Activated CD4-positive, alpha-beta memory T cell treated with anti-CD3 and anti-CD28 coated beads, Interleukin-2, amount 10 ng/mL, durations not matched to agents 7 days and 5 days (primary cell): ENCODE measurements around the gene PDLIM5. TPM values are rescaled to one million over a fixed set of nuclear protein-coding genes. Genes with fewer than 3 reads are reported as not detected.

Source experiments
- CTCF ChIA-PET: fragments of 350-600 bp; sonication (Branson Sonifier 250); formaldehyde crosslinking; loops from one replicate; lab custom pipeline; 2021; ENCODE audit warnings: antibody characterized with exemption, inconsistent platforms; lab: Charles Lee
- POLR2A ChIA-PET: fragments of 350-600 bp; sonication (Branson Sonifier 250); formaldehyde crosslinking; loops from one replicate; lab custom pipeline; 2021; ENCODE audit warnings: antibody characterized with exemption; lab: Charles Lee
- DNase-seq: peaks from one replicate; pipeline ENCODE4 v3.0.0-alpha.2; 2020
- H3K27ac Mint-ChIP-seq: one replicate; pipeline ENCODE4 v1.8.0; 2021; ENCODE audit warnings: mild to moderate bottlenecking, mixed read lengths
- H3K27me3 Mint-ChIP-seq: one replicate; pipeline ENCODE4 v1.8.0; 2021; ENCODE audit warnings: mixed read lengths
- H3K36me3 Mint-ChIP-seq: one replicate; pipeline ENCODE4 v1.8.0; 2021; ENCODE audit warnings: low read depth, mixed read lengths
- H3K4me1 Mint-ChIP-seq: one replicate; pipeline ENCODE4 v1.8.0; 2021; ENCODE audit warnings: mixed read lengths
- H3K4me3 Mint-ChIP-seq: one replicate; pipeline ENCODE4 v1.8.0; 2021; ENCODE audit warnings: mild to moderate bottlenecking, mixed read lengths
- H3K9me3 Mint-ChIP-seq: one replicate; pipeline ENCODE4 v1.8.0; 2021; ENCODE audit warnings: mixed read lengths
- total RNA-seq, 2 experiments: library from RNA; stranded (reverse); gene quantifications; one replicate each; pipeline ENCODE4 v1.2.3, GENCODE V29; 2021

Gene PDLIM5
- total RNA-seq, 2 experiments from 2014 or later: 24.0 to 24.9 TPM

GRCh38 chr4:94435874-94436273 lies 15.9 kb upstream of the PDLIM5 start:
- Mint-ChIP-seq H3K27ac (no peak overlapping the region), H3K36me3 (no peaks in the 10 kb centered on the region), H3K4me1 (no peaks in the 10 kb centered on the region), H3K4me3 (no peak overlapping the region), H3K9me3 (no peaks in the 10 kb centered on the region), H3K27me3 (peaks cover 3% of the 10 kb centered on the region)
- ChIA-PET POLR2A (no interaction called here), CTCF (no interaction called here)
- no peak for DNase-seq

- H3K9me3 Mint-ChIP-seq: no peaks in the 10 kb centered on the region
- ChIA-PET POLR2A (no interaction called here), CTCF (no interaction called here)
- peaks cover 3% of the 10 kb centered on the region for H3K27me3 Mint-ChIP-seq
- no peak overlapping the region for H3K27ac Mint-ChIP-seq
- no peaks in the 10 kb centered on the region for H3K36me3 Mint-ChIP-seq
- H3K4me3 Mint-ChIP-seq: no peak overlapping the region
- H3K4me1 Mint-ChIP-seq: no peaks in the 10 kb centered on the region
- no peak for DNase-seq
Observed at GRCh38 chr4:94436512-94436911, 15.2 kb upstream of the PDLIM5 start.

GRCh38 chr4:94439606-94440005 lies 12.1 kb upstream of the PDLIM5 start:
- ChIA-PET POLR2A (interaction anchor here (0.6 kb wide), 1 partner anchor 10 kb away, joined by 3 read pairs; no protein-coding TSS in a partner anchor), CTCF (no interaction called here)

GRCh38 chr4:94441838-94442237 lies 9.9 kb upstream of the PDLIM5 start:
- peaks cover 10% of the 10 kb centered on the region for H3K27me3 Mint-ChIP-seq
- H3K9me3 Mint-ChIP-seq: no peaks in the 10 kb centered on the region
- POLR2A ChIA-PET: no interaction called here
- no peak for DNase-seq
- H3K27ac Mint-ChIP-seq: no peak overlapping the region
- CTCF ChIA-PET: no interaction called here
- no peak overlapping the region for H3K4me3 Mint-ChIP-seq
- no peaks in the 10 kb centered on the region for H3K36me3 Mint-ChIP-seq
- no peaks in the 10 kb centered on the region for H3K4me1 Mint-ChIP-seq

More at GRCh38 chr4:94439606-94440005, 12.1 kb upstream of the PDLIM5 start:
- Mint-ChIP-seq H3K27me3 (peaks cover under 1% of the 10 kb centered on the region), H3K9me3 (no peaks in the 10 kb centered on the region), H3K36me3 (no peaks in the 10 kb centered on the region), H3K4me3 (no peak overlapping the region), H3K4me1 (no peaks in the 10 kb centered on the region), H3K27ac (no peak overlapping the region)
- no peak for DNase-seq

GRCh38 chr4:94442251-94442650 lies 9.5 kb upstream of the PDLIM5 start:
- no peaks in the 10 kb centered on the region for H3K4me1 Mint-ChIP-seq

GRCh38 chr4:94446386-94446785 lies 5.4 kb upstream of the PDLIM5 start:
- Mint-ChIP-seq H3K4me1 (peaks cover 5% of the 10 kb centered on the region), H3K27me3 (peaks cover 29% of the 10 kb centered on the region), H3K9me3 (no peaks in the 10 kb centered on the region), H3K36me3 (no peaks in the 10 kb centered on the region), H3K4me3 (no peak overlapping the region), H3K27ac (no peak overlapping the region)
- ChIA-PET POLR2A (no interaction called here), CTCF (no interaction called here)
- no peak for DNase-seq

More at GRCh38 chr4:94442251-94442650, 9.5 kb upstream of the PDLIM5 start:
- no peak overlapping the region for H3K27ac Mint-ChIP-seq
- ChIA-PET POLR2A (no interaction called here), CTCF (no interaction called here)
- DNase-seq: no peak
- no peaks in the 10 kb centered on the region for H3K36me3 Mint-ChIP-seq
- H3K4me3 Mint-ChIP-seq: no peak overlapping the region
- H3K27me3 Mint-ChIP-seq: peaks cover 14% of the 10 kb centered on the region
- no peaks in the 10 kb centered on the region for H3K9me3 Mint-ChIP-seq

- H3K27me3 Mint-ChIP-seq: peaks cover 29% of the 10 kb centered on the region
- H3K4me1 Mint-ChIP-seq: peaks cover 11% of the 10 kb centered on the region
- H3K9me3 Mint-ChIP-seq: no peaks in the 10 kb centered on the region
- ChIA-PET CTCF (no interaction called here), POLR2A (no interaction called here)
- no peaks in the 10 kb centered on the region for H3K36me3 Mint-ChIP-seq
- H3K27ac Mint-ChIP-seq: no peak overlapping the region
- H3K4me3 Mint-ChIP-seq: no peak overlapping the region
- DNase-seq: no peak
Observed at GRCh38 chr4:94447754-94448411, 3.9 kb upstream of the PDLIM5 start.

- Mint-ChIP-seq H3K4me3 (no peak overlapping the region), H3K9me3 (no peaks in the 10 kb centered on the region), H3K27ac (no peak overlapping the region), H3K27me3 (peaks cover 29% of the 10 kb centered on the region), H3K36me3 (no peaks in the 10 kb centered on the region), H3K4me1 (peaks cover 18% of the 10 kb centered on the region)
- POLR2A ChIA-PET: no interaction called here
- CTCF ChIA-PET: no interaction called here
- no peak for DNase-seq
Observed at GRCh38 chr4:94448815-94449375, 2.8 kb upstream of the PDLIM5 start.

GRCh38 chr4:94451051-94451694 lies 569 bp upstream of the PDLIM5 start:
- peaks cover 19% of the 10 kb centered on the region for H3K4me1 Mint-ChIP-seq
- POLR2A ChIA-PET: no interaction called here
- H3K27ac Mint-ChIP-seq: no peak overlapping the region
- DNase-seq: no peak
- H3K27me3 Mint-ChIP-seq: peaks cover 25% of the 10 kb centered on the region
- no peaks in the 10 kb centered on the region for H3K9me3 Mint-ChIP-seq
- H3K36me3 Mint-ChIP-seq: peaks cover under 1% of the 10 kb centered on the region
- CTCF ChIA-PET: no interaction called here
- peak overlapping the region; percentile 75 for H3K4me3 Mint-ChIP-seq

- Mint-ChIP-seq H3K4me3 (peak overlapping the region; percentile 75), H3K27ac (peak overlapping the region; percentile 23), H3K27me3 (peaks cover 13% of the 10 kb centered on the region), H3K4me1 (peaks cover 19% of the 10 kb centered on the region), H3K36me3 (peaks cover 2% of the 10 kb centered on the region), H3K9me3 (no peaks in the 10 kb centered on the region)
- CTCF ChIA-PET: interaction anchor here (0.8 to 1.1 kb wide), 2 partner anchors 12 to 24 kb away, joined by 3 read pairs; no protein-coding TSS in a partner anchor
- DNase-seq: peak; percentile 24
- POLR2A ChIA-PET: interaction anchor here (1.0 to 1.2 kb wide), 3 partner anchors 8 to 245 kb away, joined by 4 to 7 read pairs (median 6); partner anchors contain the start of gene SMARCAD1
Observed at GRCh38 chr4:94452476-94453371, 982 bp downstream of the PDLIM5 start.

- ChIA-PET POLR2A (no interaction called here), CTCF (interaction anchor here (1.1 kb wide), 1 partner anchor 11 kb away, joined by 3 read pairs; no protein-coding TSS in a partner anchor)
- Mint-ChIP-seq H3K27ac (no peak overlapping the region), H3K9me3 (no peaks in the 10 kb centered on the region), H3K27me3 (peaks cover 6% of the 10 kb centered on the region), H3K4me1 (peaks cover 19% of the 10 kb centered on the region), H3K36me3 (peaks cover 2% of the 10 kb centered on the region), H3K4me3 (peak overlapping the region; percentile 75)
- no peak for DNase-seq
Observed at GRCh38 chr4:94453391-94453963, 1.7 kb downstream of the PDLIM5 start.

- Mint-ChIP-seq H3K27me3 (peaks cover 5% of the 10 kb centered on the region), H3K27ac (no peak overlapping the region), H3K4me1 (peaks cover 24% of the 10 kb centered on the region), H3K9me3 (no peaks in the 10 kb centered on the region), H3K36me3 (peaks cover 2% of the 10 kb centered on the region), H3K4me3 (no peak overlapping the region)
- DNase-seq: no peak
- CTCF ChIA-PET: no interaction called here
- POLR2A ChIA-PET: no interaction called here
Observed at GRCh38 chr4:94454405-94454804, 2.7 kb downstream of the PDLIM5 start.
